Small intestine (tissue), 7 donors: ENCODE results near the gene ONECUT1. TPM values are rescaled to one million over a fixed set of nuclear protein-coding genes. Genes with fewer than 3 reads are reported as not detected.

ENCODE experiments used
- DNase-seq, 2 donors: peaks; one replicate each; pipeline versions ENCODE4 v3.0.0 to v3.0.0-alpha.2; 2013
- FAIRE-seq: peaks from 2 replicates; lab custom pipeline; 2012; peaks lifted over from hg19 to GRCh38; lab: Jason Lieb, UNC
- H3K27ac ChIP-seq, 3 donors: one replicate each; pipeline ENCODE4 v1.5.1; 2013; ENCODE audit warnings: low read length in 2 of 3, mild to moderate bottlenecking in 2 of 3, control low read depth in 1 of 3, inconsistent platforms in 1 of 3, low read depth in 1 of 3, moderate library complexity in 1 of 3
- H3K27me3 ChIP-seq, 3 donors: one replicate each; pipeline ENCODE4 v1.6.1; 2013; ENCODE audit warnings: low read length in 3 of 3, inconsistent platforms in 1 of 3; ENCODE audit not compliant: control insufficient read depth in 3 of 3, insufficient read depth in 3 of 3
- H3K36me3 ChIP-seq, 3 donors: one replicate each; pipeline ENCODE4 v1.6.1; 2013; ENCODE audit warnings: low read length in 3 of 3, inconsistent platforms in 1 of 3, low read depth in 1 of 3, mild to moderate bottlenecking in 1 of 3, moderate library complexity in 1 of 3; ENCODE audit not compliant: control insufficient read depth in 3 of 3, insufficient read depth in 2 of 3
- H3K4me1 ChIP-seq, 3 donors: one replicate each; pipeline ENCODE4 v1.6.1; 2013; ENCODE audit warnings: low read length in 2 of 3, inconsistent platforms in 1 of 3, low read depth in 1 of 3, mild to moderate bottlenecking in 1 of 3, moderate library complexity in 1 of 3; ENCODE audit not compliant: control insufficient read depth in 3 of 3, insufficient read depth in 2 of 3
- H3K4me3 ChIP-seq, 3 donors: one replicate each; pipeline ENCODE4 v1.5.1; 2013; ENCODE audit warnings: low read length in 3 of 3, control low read depth in 1 of 3, inconsistent platforms in 1 of 3, low read depth in 1 of 3, mild to moderate bottlenecking in 1 of 3, moderate library complexity in 1 of 3
- H3K9me3 ChIP-seq, 2 donors: one replicate each; pipeline ENCODE4 v1.6.1; 2013; ENCODE audit warnings: low read depth in 1 of 2, low read length in 1 of 2; ENCODE audit not compliant: control insufficient read depth in 2 of 2, insufficient read depth in 1 of 2
- WGBS, 3 donors: extraction: QIAGEN DNeasy Blood & Tissue Kit; methylation state at CpG; one replicate each; pipeline ENCODE4 v1.1.7; 2013; 5-methylcytosine and 5-hydroxymethylcytosine counted together
- polyA plus RNA-seq, 4 donors: library from polyadenylated mRNA; stranded (reverse) in 3 of 4; unstranded in 1 of 4; fragments of 200-250 nt in 3 of 4; fragments of 120-200 nt in 1 of 4; gene quantifications; one replicate each; pipeline versions ENCODE4 v1.2.1 to v1.2.3, GENCODE V29; 2013
- donor health status: healthy with polysubstance abuse.
- donor health status: control.
- donor health status: control.
- donor health status: Bipolar disorder and iron deficiency.
- donor health status: healthy.

Gene ONECUT1
- polyA plus RNA-seq, 4 donors = not detected

- Histone ChIP-seq H3K27me3 (peaks cover 24 to 94% (median 68%) of the 10 kb centered on the region in 3 donors), H3K36me3 (no peaks in the 10 kb centered on the region), H3K4me1 (peaks cover 0 to 8% (median 7%) of the 10 kb centered on the region in 3 donors), H3K27ac (no peak overlapping the region), H3K4me3 (no peak overlapping the region), H3K9me3 (no peaks in the 10 kb centered on the region)
- no peak for FAIRE-seq
- 4 to 8% (median 4%) methylated on average over 23 to 24 of the region's 24 CpGs for WGBS, 3 donors
- no peak for DNase-seq
Measured at GRCh38 chr15:52787123-52787503, 3.0 kb downstream of the ONECUT1 start.

GRCh38 chr15:52786436-52787122, 3.6 kb downstream of the ONECUT1 start:
- DNase-seq = no peak
- no peak overlapping the region for H3K27ac ChIP-seq
- no peaks in the 10 kb centered on the region for H3K9me3 ChIP-seq
- no peak for FAIRE-seq
- peaks cover 0 to 8% (median 7%) of the 10 kb centered on the region in 3 donors for H3K4me1 ChIP-seq
- no peak overlapping the region for H3K4me3 ChIP-seq
- no peaks in the 10 kb centered on the region for H3K36me3 ChIP-seq
- H3K27me3 ChIP-seq = peaks cover 24 to 93% (median 64%) of the 10 kb centered on the region in 3 donors
- 9 to 16% (median 16%) methylated on average over 28 of the region's 28 CpGs for WGBS, 3 donors

GRCh38 chr15:52785672-52786406, 4.3 kb downstream of the ONECUT1 start:
- H3K27me3 ChIP-seq = peaks cover 24 to 91% (median 59%) of the 10 kb centered on the region in 3 donors
- H3K27ac ChIP-seq = no peak overlapping the region
- FAIRE-seq = no peak
- no peak overlapping the region for H3K4me3 ChIP-seq
- DNase-seq = no peak
- peaks cover 0 to 7% (median 4%) of the 10 kb centered on the region in 3 donors for H3K4me1 ChIP-seq
- 5 to 11% (median 6%) methylated on average over 27 of the region's 27 CpGs for WGBS, 3 donors
- no peaks in the 10 kb centered on the region for H3K9me3 ChIP-seq
- H3K36me3 ChIP-seq = no peaks in the 10 kb centered on the region

- Histone ChIP-seq H3K27me3 (peaks cover 19 to 86% (median 58%) of the 10 kb centered on the region in 3 donors), H3K4me3 (no peak overlapping the region), H3K27ac (no peak overlapping the region), H3K36me3 (no peaks in the 10 kb centered on the region), H3K4me1 (peaks cover 0 to 4% (median 3%) of the 10 kb centered on the region in 3 donors), H3K9me3 (no peaks in the 10 kb centered on the region)
- DNase-seq (no peak), FAIRE-seq (no peak)
- 3 to 6% (median 5%) methylated on average over 56 to 64 of the region's 64 CpGs for WGBS, 3 donors
Measured at GRCh38 chr15:52784799-52785671, 5.1 kb downstream of the ONECUT1 start.

- Histone ChIP-seq H3K4me3 (no peak overlapping the region), H3K27ac (no peak overlapping the region), H3K9me3 (no peaks in the 10 kb centered on the region), H3K27me3 (peaks cover 14 to 78% (median 55%) of the 10 kb centered on the region in 3 donors), H3K4me1 (peaks cover 0 to 4% (median 3%) of the 10 kb centered on the region in 3 donors), H3K36me3 (no peaks in the 10 kb centered on the region)
- no peak for FAIRE-seq
- 3 to 9% (median 6%) methylated on average over 57 of the region's 57 CpGs for WGBS, 3 donors
- DNase-seq = peak in 1 of 2 donors; percentile 43
Measured at GRCh38 chr15:52783929-52784798, 6.0 kb downstream of the ONECUT1 start.

- Histone ChIP-seq H3K4me1 (peaks cover 0 to 4% (median 3%) of the 10 kb centered on the region in 3 donors), H3K27me3 (peaks cover 6 to 70% (median 47%) of the 10 kb centered on the region in 3 donors), H3K27ac (no peak overlapping the region), H3K4me3 (no peak overlapping the region), H3K9me3 (no peaks in the 10 kb centered on the region), H3K36me3 (no peaks in the 10 kb centered on the region)
- DNase-seq (no peak), FAIRE-seq (no peak)
- 9 to 19% (median 16%) methylated on average over 34 of the region's 34 CpGs for WGBS, 3 donors
Measured at GRCh38 chr15:52783191-52783829, 6.8 kb downstream of the ONECUT1 start.

- no peak overlapping the region for H3K4me3 ChIP-seq
- 33 to 48% (median 37%) methylated on average over 1 of the region's 1 CpG for WGBS, 3 donors
Measured at GRCh38 chr15:52782514-52782913, 7.6 kb downstream of the ONECUT1 start.

More at GRCh38 chr15:52782514-52782913, 7.6 kb downstream of the ONECUT1 start:
- no peaks in the 10 kb centered on the region for H3K36me3 ChIP-seq
- peaks cover 0 to 4% (median 3%) of the 10 kb centered on the region in 3 donors for H3K4me1 ChIP-seq
- no peak overlapping the region for H3K27ac ChIP-seq
- FAIRE-seq (no peak), DNase-seq (no peak)
- no peaks in the 10 kb centered on the region for H3K9me3 ChIP-seq
- H3K27me3 ChIP-seq = peaks cover 2 to 62% (median 40%) of the 10 kb centered on the region in 3 donors
